ENCODE results near the gene P4HA2. TPM values are rescaled to one million over a fixed set of nuclear protein-coding genes. Genes with fewer than 3 reads are reported as not detected.

The P4HA2 gene
- total RNA-seq, 5 donors from 2014 or later (not counting 1 experiment from before 2014, with no cell fraction given) = 0.50 to 0.99 (median 0.98) TPM; not detected in 2

- Histone ChIP-seq H3K9me3 (no peaks in the 10 kb centered on the region), H3K27ac (ENCODE audit: low read length) (no peak overlapping the region), H3K27me3 (replicated peaks in 1 of 2; ENCODE audit: control insufficient read depth in 2 of 2, extremely low read depth in 1 of 2, insufficient read depth in 2 of 2, low read length in 1 of 2) (peaks cover 0 to 3% of the 10 kb centered on the region in 2 experiments), H3K4me3 (ENCODE audit: control insufficient read depth in 1 of 2, extremely low read depth in 1 of 2, low read length in 1 of 2) (no peak overlapping the region), H3K36me3 (ENCODE audit: control insufficient read depth in 2 of 2, extremely low read depth in 1 of 2, insufficient read depth in 1 of 2, low read length in 1 of 2) (no peaks in the 10 kb centered on the region), H3K4me1 (ENCODE audit: control insufficient read depth in 1 of 2, extremely low read depth in 1 of 2, insufficient read depth in 2 of 2, low read length in 2 of 2) (no peaks in the 10 kb centered on the region)
- DNase-seq = peak; percentile 16 to 75 (median 60)
- ChIA-PET POLR2A (interaction anchor here in 1 of 2 donors (0.6 kb wide), 1 partner anchor 49 kb away, joined by 3 read pairs; no protein-coding TSS in a partner anchor), CTCF (interaction anchor here (0.5 to 2.8 kb wide), 16 partner anchors 9 to 651 kb away, joined by 3 to 10 read pairs (median 4); no protein-coding TSS in a partner anchor)
- no CpG with 5 or more reads among the region's 1 CpG for WGBS (ENCODE audit: insufficient coverage)
- peaks cover 3% of the 10 kb centered on the region for H3K36me3 Mint-ChIP-seq
- ATAC-seq (replicated peaks in 1 of 4) = peak; percentile 63 to 67 (median 64)
- peaks cover 0 to 9% (median 5%) of the 10 kb centered on the region in 3 donors for H3K9me3 Mint-ChIP-seq
- H3K27me3 Mint-ChIP-seq = peaks cover 3 to 9% of the 10 kb centered on the region in 2 donors
- no peaks in the 10 kb centered on the region for H3K4me1 Mint-ChIP-seq
- H3K27ac Mint-ChIP-seq = no peak overlapping the region
- no peak overlapping the region for H3K4me3 Mint-ChIP-seq
These were observed 10.6 kb upstream of the P4HA2 start for GRCh38 chr5:132238169-132238744.

DNA sequence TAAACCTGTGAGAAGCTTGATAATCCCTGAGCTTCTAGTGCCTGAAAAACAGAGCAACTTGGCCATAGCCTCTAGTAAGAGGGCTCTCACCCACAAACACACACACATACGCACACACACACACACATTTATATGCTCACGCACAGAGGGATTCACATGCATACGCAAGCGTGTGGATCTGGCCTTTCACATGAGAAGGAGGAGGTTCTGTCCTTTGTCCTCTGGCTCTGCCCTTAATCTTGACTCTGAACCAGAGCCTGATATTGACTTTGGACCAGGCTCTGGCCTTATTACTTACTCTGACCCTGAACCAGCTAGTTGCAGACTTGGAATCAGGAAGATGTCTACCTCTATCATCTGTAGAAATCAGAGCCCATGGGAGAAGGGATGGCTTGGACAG is 10.0 kb upstream of the P4HA2 start:
- Mint-ChIP-seq H3K27ac (no peak overlapping the region), H3K9me3 (peaks cover 0 to 9% (median 5%) of the 10 kb centered on the region in 3 donors), H3K4me1 (no peaks in the 10 kb centered on the region), H3K36me3 (no peaks in the 10 kb centered on the region), H3K27me3 (peaks cover 0 to 5% of the 10 kb centered on the region in 2 donors), H3K4me3 (no peak overlapping the region)
- no peak overlapping the region for H3K27ac ChIP-seq (ENCODE audit: low read length)
- ChIA-PET POLR2A (no interaction called here), CTCF (interaction anchor here (0.5 to 2.8 kb wide), 16 partner anchors 8 to 650 kb away, joined by 3 to 10 read pairs (median 4); no protein-coding TSS in a partner anchor)
- H3K36me3 ChIP-seq (ENCODE audit: control insufficient read depth in 2 of 2, extremely low read depth in 1 of 2, insufficient read depth in 1 of 2, low read length in 1 of 2) = no peaks in the 10 kb centered on the region
- no peaks in the 10 kb centered on the region for H3K9me3 ChIP-seq
- 90% methylated on average over 2 of the region's 4 CpGs for WGBS (ENCODE audit: insufficient coverage)
- no peak for DNase-seq
- H3K4me3 ChIP-seq (ENCODE audit: control insufficient read depth in 1 of 2, extremely low read depth in 1 of 2, low read length in 1 of 2) = no peak overlapping the region
- H3K27me3 ChIP-seq (replicated peaks in 1 of 2; ENCODE audit: control insufficient read depth in 2 of 2, extremely low read depth in 1 of 2, insufficient read depth in 2 of 2, low read length in 1 of 2) = peaks cover 0 to 3% of the 10 kb centered on the region in 2 experiments
- no peaks in the 10 kb centered on the region for H3K4me1 ChIP-seq (ENCODE audit: control insufficient read depth in 1 of 2, extremely low read depth in 1 of 2, insufficient read depth in 2 of 2, low read length in 2 of 2)
- ATAC-seq (replicated peaks in 1 of 4) = no peak

DNA sequence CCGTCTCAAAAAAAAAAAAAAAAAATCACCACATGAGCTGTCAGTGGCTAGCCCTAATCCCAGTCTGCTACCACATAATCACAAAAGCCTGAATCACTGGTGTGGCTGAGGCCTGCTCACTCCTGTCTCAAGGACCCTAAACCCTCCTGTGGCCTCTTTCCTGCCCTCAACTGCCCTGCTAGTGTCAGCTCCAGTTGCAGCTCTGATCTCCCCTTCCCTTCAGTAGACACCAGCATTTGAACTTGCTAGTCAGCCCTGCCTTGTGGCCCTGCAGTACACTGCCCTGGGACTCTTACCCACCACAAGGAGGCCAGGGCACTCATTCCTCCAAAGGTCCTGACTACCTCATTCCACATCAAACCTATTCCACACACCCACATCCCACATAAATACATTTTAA is 9.5 kb upstream of the P4HA2 start:
- Mint-ChIP-seq H3K36me3 (no peaks in the 10 kb centered on the region), H3K27ac (no peak overlapping the region), H3K4me3 (no peak overlapping the region), H3K9me3 (peaks cover 0 to 9% (median 5%) of the 10 kb centered on the region in 3 donors), H3K4me1 (no peaks in the 10 kb centered on the region), H3K27me3 (peaks cover 0 to 2% of the 10 kb centered on the region in 2 donors)
- H3K9me3 ChIP-seq = no peaks in the 10 kb centered on the region
- H3K27ac ChIP-seq (ENCODE audit: low read length) = no peak overlapping the region
- POLR2A ChIA-PET = no interaction called here
- no peaks in the 10 kb centered on the region for H3K36me3 ChIP-seq (ENCODE audit: control insufficient read depth in 2 of 2, extremely low read depth in 1 of 2, insufficient read depth in 1 of 2, low read length in 1 of 2)
- WGBS (ENCODE audit: insufficient coverage) = 100% methylated on average over 1 of the region's 1 CpG
- no peak for ATAC-seq (replicated peaks in 1 of 4)
- no peaks in the 10 kb centered on the region for H3K4me1 ChIP-seq (ENCODE audit: control insufficient read depth in 1 of 2, extremely low read depth in 1 of 2, insufficient read depth in 2 of 2, low read length in 2 of 2)
- DNase-seq = no peak
- peaks cover 0 to 3% of the 10 kb centered on the region in 2 experiments for H3K27me3 ChIP-seq (replicated peaks in 1 of 2; ENCODE audit: control insufficient read depth in 2 of 2, extremely low read depth in 1 of 2, insufficient read depth in 2 of 2, low read length in 1 of 2)
- CTCF ChIA-PET = interaction anchor here (0.6 to 2.8 kb wide), 2 partner anchors 263 to 439 kb away, joined by 5 to 10 read pairs; no protein-coding TSS in a partner anchor
- H3K4me3 ChIP-seq (ENCODE audit: control insufficient read depth in 1 of 2, extremely low read depth in 1 of 2, low read length in 1 of 2) = no peak overlapping the region

DNA sequence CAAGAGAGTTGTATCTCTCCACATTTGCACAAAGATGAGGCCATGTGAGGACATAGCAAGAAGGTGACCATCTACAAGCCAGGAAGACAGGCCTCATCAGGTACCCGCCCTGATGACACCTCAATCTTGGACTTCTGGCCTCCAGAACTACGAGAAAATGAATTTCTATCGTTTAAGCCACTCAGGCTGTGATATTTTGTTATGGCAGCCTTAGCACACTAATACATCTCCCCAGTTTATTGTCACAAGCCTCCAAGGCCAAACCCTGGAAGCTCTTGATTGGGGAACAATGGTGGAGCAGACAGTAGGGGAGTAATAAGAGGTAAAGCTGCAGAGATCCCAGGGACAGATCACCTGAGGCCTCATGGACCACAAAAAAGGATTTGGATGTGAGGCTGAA is 7.7 kb upstream of the P4HA2 start:
- DNase-seq (no peak), ATAC-seq (replicated peaks in 1 of 4) (no peak)
- ChIA-PET POLR2A (no interaction called here), CTCF (no interaction called here)
- no peaks in the 10 kb centered on the region for H3K9me3 ChIP-seq
- Mint-ChIP-seq H3K4me1 (peaks cover 0 to 8% (median 0%) of the 10 kb centered on the region in 3 donors), H3K36me3 (no peaks in the 10 kb centered on the region), H3K4me3 (no peak overlapping the region), H3K9me3 (no peaks in the 10 kb centered on the region), H3K27me3 (peaks cover 5% of the 10 kb centered on the region in 2 donors), H3K27ac (no peak overlapping the region)
- WGBS (ENCODE audit: insufficient coverage) = 100% methylated on average over 1 of the region's 3 CpGs
- H3K36me3 ChIP-seq (ENCODE audit: control insufficient read depth in 2 of 2, extremely low read depth in 1 of 2, insufficient read depth in 1 of 2, low read length in 1 of 2) = no peaks in the 10 kb centered on the region
- H3K4me1 ChIP-seq (ENCODE audit: control insufficient read depth in 1 of 2, extremely low read depth in 1 of 2, insufficient read depth in 2 of 2, low read length in 2 of 2) = no peaks in the 10 kb centered on the region
- H3K4me3 ChIP-seq (ENCODE audit: control insufficient read depth in 1 of 2, extremely low read depth in 1 of 2, low read length in 1 of 2) = no peak overlapping the region
- no peak overlapping the region for H3K27ac ChIP-seq (ENCODE audit: low read length)
- peaks cover 0 to 3% of the 10 kb centered on the region in 2 experiments for H3K27me3 ChIP-seq (replicated peaks in 1 of 2; ENCODE audit: control insufficient read depth in 2 of 2, extremely low read depth in 1 of 2, insufficient read depth in 2 of 2, low read length in 1 of 2)

- Mint-ChIP-seq H3K36me3 (no peaks in the 10 kb centered on the region), H3K27ac (no peak overlapping the region), H3K9me3 (no peaks in the 10 kb centered on the region), H3K27me3 (peaks cover 8 to 11% of the 10 kb centered on the region in 2 donors), H3K4me1 (peaks cover 0 to 11% (median 0%) of the 10 kb centered on the region in 3 donors), H3K4me3 (no peak overlapping the region)
- no peak overlapping the region for H3K27ac ChIP-seq (ENCODE audit: low read length)
- H3K27me3 ChIP-seq (replicated peaks in 1 of 2; ENCODE audit: control insufficient read depth in 2 of 2, extremely low read depth in 1 of 2, insufficient read depth in 2 of 2, low read length in 1 of 2) = peaks cover 0 to 3% of the 10 kb centered on the region in 2 experiments
- H3K4me3 ChIP-seq (ENCODE audit: control insufficient read depth in 1 of 2, extremely low read depth in 1 of 2, low read length in 1 of 2) = no peak overlapping the region
- CTCF ChIA-PET = no interaction called here
- ATAC-seq (replicated peaks in 1 of 4) (no peak), DNase-seq (no peak)
- H3K4me1 ChIP-seq (ENCODE audit: control insufficient read depth in 1 of 2, extremely low read depth in 1 of 2, insufficient read depth in 2 of 2, low read length in 2 of 2) = no peaks in the 10 kb centered on the region
- no peaks in the 10 kb centered on the region for H3K9me3 ChIP-seq
- no CpG with 5 or more reads among the region's 2 CpGs for WGBS (ENCODE audit: insufficient coverage)
- POLR2A ChIA-PET = no interaction called here
- H3K36me3 ChIP-seq (ENCODE audit: control insufficient read depth in 2 of 2, extremely low read depth in 1 of 2, insufficient read depth in 1 of 2, low read length in 1 of 2) = no peaks in the 10 kb centered on the region
These were observed 7.0 kb upstream of the P4HA2 start for GRCh38 chr5:132234684-132235062.

DNA sequence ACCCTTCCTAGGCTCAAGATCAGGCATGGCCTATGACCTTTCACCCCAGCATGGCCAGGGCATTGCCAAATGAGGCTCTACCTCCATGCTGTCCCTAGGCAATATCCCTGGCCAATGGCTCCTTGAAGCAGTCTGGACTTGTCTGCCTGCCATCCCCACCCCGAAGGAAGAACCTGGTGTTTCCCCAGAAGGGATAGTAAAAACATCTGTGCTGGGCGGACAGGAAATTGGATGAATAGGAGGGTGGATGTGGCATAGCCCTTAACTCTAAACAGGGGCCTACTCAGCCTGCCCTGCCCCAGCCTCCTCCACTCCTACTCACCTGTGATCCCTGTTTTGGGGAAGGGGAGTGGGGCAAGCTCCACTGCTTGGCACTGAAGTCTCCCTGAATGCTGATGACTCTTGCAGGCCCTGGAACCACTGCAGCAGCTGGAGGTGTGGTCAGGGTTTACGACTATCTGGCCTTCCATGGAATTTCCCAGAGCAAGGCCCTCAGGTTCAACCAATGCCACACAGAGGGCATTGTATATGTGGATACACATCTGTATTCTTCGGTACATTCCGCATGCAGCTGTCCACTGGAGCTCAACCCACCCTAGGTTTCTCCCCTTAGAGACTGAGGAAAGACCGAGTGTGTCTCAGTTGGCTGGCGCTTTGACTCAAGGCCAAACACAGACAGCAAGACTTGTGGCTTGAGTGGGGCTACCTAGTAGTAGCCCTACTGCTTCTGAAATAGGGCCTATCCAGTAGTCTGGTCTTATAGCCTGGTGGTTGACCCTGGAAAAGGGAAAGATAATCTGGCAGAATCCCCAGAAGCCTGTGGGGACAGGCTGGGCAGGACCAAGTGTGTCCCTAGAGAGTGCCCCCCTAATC is 6.4 kb upstream of the P4HA2 start:
- no peak overlapping the region for H3K27ac Mint-ChIP-seq
- no peak overlapping the region for H3K27ac ChIP-seq (ENCODE audit: low read length)

More for the DNA sequence above, 6.4 kb upstream of the P4HA2 start:
- Histone ChIP-seq H3K4me1 (ENCODE audit: control insufficient read depth in 1 of 2, extremely low read depth in 1 of 2, insufficient read depth in 2 of 2, low read length in 2 of 2) (no peaks in the 10 kb centered on the region), H3K27me3 (replicated peaks in 1 of 2; ENCODE audit: control insufficient read depth in 2 of 2, extremely low read depth in 1 of 2, insufficient read depth in 2 of 2, low read length in 1 of 2) (peaks cover 0 to 5% of the 10 kb centered on the region in 2 experiments), H3K9me3 (no peaks in the 10 kb centered on the region), H3K36me3 (ENCODE audit: control insufficient read depth in 2 of 2, extremely low read depth in 1 of 2, insufficient read depth in 1 of 2, low read length in 1 of 2) (no peaks in the 10 kb centered on the region), H3K4me3 (ENCODE audit: control insufficient read depth in 1 of 2, extremely low read depth in 1 of 2, low read length in 1 of 2) (no peak overlapping the region)
- Mint-ChIP-seq H3K27me3 (peaks cover 15 to 17% of the 10 kb centered on the region in 2 donors), H3K9me3 (no peaks in the 10 kb centered on the region), H3K4me3 (no peak overlapping the region), H3K36me3 (no peaks in the 10 kb centered on the region), H3K4me1 (peaks cover 4 to 17% (median 4%) of the 10 kb centered on the region in 3 donors)
- DNase-seq = no peak
- WGBS (ENCODE audit: insufficient coverage) = 92% methylated on average over 2 of the region's 7 CpGs
- ATAC-seq (replicated peaks in 1 of 4) = no peak
- POLR2A ChIA-PET = no interaction called here
- CTCF ChIA-PET = interaction anchor here in 1 of 2 donors (0.5 kb wide), 1 partner anchor 14 kb away, joined by 3 read pairs; no protein-coding TSS in a partner anchor

Measured in T-cell (primary cell).